Activated naive CD4-positive, alpha-beta T cell treated with anti-CD3 and anti-CD28 coated beads, Interleukin-2, amount 50 U/mL, for 24 hours (primary cell): ENCODE data around the gene NUP188.
A peak's percentile ranks its signal among the peaks of the same experiment; 100 is the strongest.

Experiments used
- H3K27ac Mint-ChIP-seq: one replicate; pipeline ENCODE4 v1.8.0; 2021; ENCODE audit warnings: mild to moderate bottlenecking, mixed read lengths
- H3K27me3 Mint-ChIP-seq: one replicate; pipeline ENCODE4 v1.8.0; 2021; ENCODE audit warnings: mixed read lengths
- H3K36me3 Mint-ChIP-seq: one replicate; pipeline ENCODE4 v1.8.0; 2021; ENCODE audit warnings: mixed read lengths
- H3K4me1 Mint-ChIP-seq: one replicate; pipeline ENCODE4 v1.8.0; 2021; ENCODE audit warnings: mixed read lengths
- H3K4me3 Mint-ChIP-seq: one replicate; pipeline ENCODE4 v1.8.0; 2021; ENCODE audit warnings: mild to moderate bottlenecking, mixed read lengths
- H3K9me3 Mint-ChIP-seq: one replicate; pipeline ENCODE4 v1.8.0; 2021; ENCODE audit warnings: mixed read lengths

NUP188 gene

GRCh38 chr9:129006328-129007034 lies 59.0 kb downstream of the NUP188 start:
- no peaks in the 10 kb centered on the region for H3K27me3 Mint-ChIP-seq
- peaks cover 10% of the 10 kb centered on the region for H3K36me3 Mint-ChIP-seq

GRCh38 chr9:129007035-129007765 lies 59.7 kb downstream of the NUP188 start:
- Mint-ChIP-seq H3K9me3 (no peaks in the 10 kb centered on the region), H3K4me1 (no peaks in the 10 kb centered on the region), H3K27ac (no peak overlapping the region), H3K27me3 (no peaks in the 10 kb centered on the region), H3K4me3 (no peak overlapping the region), H3K36me3 (peaks cover 8% of the 10 kb centered on the region)

More at GRCh38 chr9:129006328-129007034, 59.0 kb downstream of the NUP188 start:
- Mint-ChIP-seq H3K4me1 (no peaks in the 10 kb centered on the region), H3K9me3 (no peaks in the 10 kb centered on the region), H3K4me3 (no peak overlapping the region), H3K27ac (peak overlapping the region; percentile 51)

- Mint-ChIP-seq H3K4me3 (no peak overlapping the region), H3K36me3 (peaks cover 6% of the 10 kb centered on the region), H3K27me3 (no peaks in the 10 kb centered on the region), H3K27ac (no peak overlapping the region), H3K4me1 (no peaks in the 10 kb centered on the region), H3K9me3 (no peaks in the 10 kb centered on the region)
Measured at GRCh38 chr9:129007766-129008468, 60.4 kb downstream of the NUP188 start.

- no peak overlapping the region for H3K27ac Mint-ChIP-seq
- no peaks in the 10 kb centered on the region for H3K4me1 Mint-ChIP-seq
- peaks cover 6% of the 10 kb centered on the region for H3K36me3 Mint-ChIP-seq
- H3K4me3 Mint-ChIP-seq = no peak overlapping the region
- no peaks in the 10 kb centered on the region for H3K9me3 Mint-ChIP-seq
- no peaks in the 10 kb centered on the region for H3K27me3 Mint-ChIP-seq
Measured at GRCh38 chr9:129008469-129008965, 61.0 kb downstream of the NUP188 start.

GRCh38 chr9:129008986-129009583 lies 61.6 kb downstream of the NUP188 start:
- Mint-ChIP-seq H3K36me3 (peaks cover 6% of the 10 kb centered on the region), H3K4me3 (no peak overlapping the region), H3K27ac (no peak overlapping the region), H3K9me3 (no peaks in the 10 kb centered on the region), H3K27me3 (no peaks in the 10 kb centered on the region), H3K4me1 (no peaks in the 10 kb centered on the region)

- no peak overlapping the region for H3K27ac Mint-ChIP-seq
- H3K27me3 Mint-ChIP-seq = no peaks in the 10 kb centered on the region
- no peak overlapping the region for H3K4me3 Mint-ChIP-seq
- H3K4me1 Mint-ChIP-seq = no peaks in the 10 kb centered on the region
- peaks cover 6% of the 10 kb centered on the region for H3K36me3 Mint-ChIP-seq
- H3K9me3 Mint-ChIP-seq = no peaks in the 10 kb centered on the region
Measured at GRCh38 chr9:129009584-129010141, 62.2 kb downstream of the NUP188 start.

GRCh38 chr9:129010267-129010975 lies 62.9 kb downstream of the NUP188 start:
- peaks cover 6% of the 10 kb centered on the region for H3K36me3 Mint-ChIP-seq
- no peaks in the 10 kb centered on the region for H3K4me1 Mint-ChIP-seq
- no peaks in the 10 kb centered on the region for H3K27me3 Mint-ChIP-seq
- no peak overlapping the region for H3K4me3 Mint-ChIP-seq
- no peaks in the 10 kb centered on the region for H3K9me3 Mint-ChIP-seq
- H3K27ac Mint-ChIP-seq = no peak overlapping the region

GRCh38 chr9:129011170-129011569 lies 63.7 kb downstream of the NUP188 start:
- H3K36me3 Mint-ChIP-seq = peaks cover 3% of the 10 kb centered on the region
- H3K9me3 Mint-ChIP-seq = no peaks in the 10 kb centered on the region
- no peak overlapping the region for H3K4me3 Mint-ChIP-seq
- no peak overlapping the region for H3K27ac Mint-ChIP-seq
- no peaks in the 10 kb centered on the region for H3K4me1 Mint-ChIP-seq
- H3K27me3 Mint-ChIP-seq = no peaks in the 10 kb centered on the region

- no peak overlapping the region for H3K27ac Mint-ChIP-seq
- H3K4me3 Mint-ChIP-seq = no peak overlapping the region
- no peaks in the 10 kb centered on the region for H3K36me3 Mint-ChIP-seq
- H3K27me3 Mint-ChIP-seq = no peaks in the 10 kb centered on the region
- no peaks in the 10 kb centered on the region for H3K9me3 Mint-ChIP-seq
- H3K4me1 Mint-ChIP-seq = no peaks in the 10 kb centered on the region
Measured at GRCh38 chr9:129011761-129012181, 64.3 kb downstream of the NUP188 start.

GRCh38 chr9:129012343-129012742 lies 64.8 kb downstream of the NUP188 start:
- H3K4me3 Mint-ChIP-seq = no peak overlapping the region
- no peaks in the 10 kb centered on the region for H3K9me3 Mint-ChIP-seq
- no peaks in the 10 kb centered on the region for H3K4me1 Mint-ChIP-seq
- no peaks in the 10 kb centered on the region for H3K36me3 Mint-ChIP-seq
- H3K27ac Mint-ChIP-seq = no peak overlapping the region
- no peaks in the 10 kb centered on the region for H3K27me3 Mint-ChIP-seq

GRCh38 chr9:129012893-129013448 lies 65.5 kb downstream of the NUP188 start:
- Mint-ChIP-seq H3K4me3 (no peak overlapping the region), H3K27ac (no peak overlapping the region), H3K9me3 (no peaks in the 10 kb centered on the region), H3K36me3 (no peaks in the 10 kb centered on the region), H3K4me1 (no peaks in the 10 kb centered on the region), H3K27me3 (no peaks in the 10 kb centered on the region)

- Mint-ChIP-seq H3K27me3 (no peaks in the 10 kb centered on the region), H3K4me3 (no peak overlapping the region), H3K27ac (no peak overlapping the region), H3K36me3 (no peaks in the 10 kb centered on the region), H3K9me3 (no peaks in the 10 kb centered on the region), H3K4me1 (no peaks in the 10 kb centered on the region)
Measured at GRCh38 chr9:129013674-129014073, 66.2 kb downstream of the NUP188 start.

- H3K4me1 Mint-ChIP-seq = no peaks in the 10 kb centered on the region
- no peaks in the 10 kb centered on the region for H3K9me3 Mint-ChIP-seq
- no peaks in the 10 kb centered on the region for H3K36me3 Mint-ChIP-seq
Measured at GRCh38 chr9:129014124-129014523, 66.6 kb downstream of the NUP188 start.

GRCh38 chr9:129014608-129015007 lies 67.1 kb downstream of the NUP188 start:
- H3K27ac Mint-ChIP-seq = no peak overlapping the region
- H3K36me3 Mint-ChIP-seq = no peaks in the 10 kb centered on the region
- H3K4me3 Mint-ChIP-seq = no peak overlapping the region
- no peaks in the 10 kb centered on the region for H3K4me1 Mint-ChIP-seq
- no peaks in the 10 kb centered on the region for H3K9me3 Mint-ChIP-seq
- no peaks in the 10 kb centered on the region for H3K27me3 Mint-ChIP-seq

More at GRCh38 chr9:129014124-129014523, 66.6 kb downstream of the NUP188 start:
- Mint-ChIP-seq H3K27ac (no peak overlapping the region), H3K4me3 (no peak overlapping the region), H3K27me3 (no peaks in the 10 kb centered on the region)
